GM19397 (cell line): ENCODE results near the gene LMTK3.

ENCODE experiments used
- ATAC-seq: cut with Tn5 transposase; IDR thresholded peaks from one replicate; pipeline ENCODE4 v1.9.1; 2021; ENCODE audit warnings: mild to moderate bottlenecking, moderate library complexity; ENCODE audit not compliant: unreplicated experiment

Gene LMTK3, protein sequence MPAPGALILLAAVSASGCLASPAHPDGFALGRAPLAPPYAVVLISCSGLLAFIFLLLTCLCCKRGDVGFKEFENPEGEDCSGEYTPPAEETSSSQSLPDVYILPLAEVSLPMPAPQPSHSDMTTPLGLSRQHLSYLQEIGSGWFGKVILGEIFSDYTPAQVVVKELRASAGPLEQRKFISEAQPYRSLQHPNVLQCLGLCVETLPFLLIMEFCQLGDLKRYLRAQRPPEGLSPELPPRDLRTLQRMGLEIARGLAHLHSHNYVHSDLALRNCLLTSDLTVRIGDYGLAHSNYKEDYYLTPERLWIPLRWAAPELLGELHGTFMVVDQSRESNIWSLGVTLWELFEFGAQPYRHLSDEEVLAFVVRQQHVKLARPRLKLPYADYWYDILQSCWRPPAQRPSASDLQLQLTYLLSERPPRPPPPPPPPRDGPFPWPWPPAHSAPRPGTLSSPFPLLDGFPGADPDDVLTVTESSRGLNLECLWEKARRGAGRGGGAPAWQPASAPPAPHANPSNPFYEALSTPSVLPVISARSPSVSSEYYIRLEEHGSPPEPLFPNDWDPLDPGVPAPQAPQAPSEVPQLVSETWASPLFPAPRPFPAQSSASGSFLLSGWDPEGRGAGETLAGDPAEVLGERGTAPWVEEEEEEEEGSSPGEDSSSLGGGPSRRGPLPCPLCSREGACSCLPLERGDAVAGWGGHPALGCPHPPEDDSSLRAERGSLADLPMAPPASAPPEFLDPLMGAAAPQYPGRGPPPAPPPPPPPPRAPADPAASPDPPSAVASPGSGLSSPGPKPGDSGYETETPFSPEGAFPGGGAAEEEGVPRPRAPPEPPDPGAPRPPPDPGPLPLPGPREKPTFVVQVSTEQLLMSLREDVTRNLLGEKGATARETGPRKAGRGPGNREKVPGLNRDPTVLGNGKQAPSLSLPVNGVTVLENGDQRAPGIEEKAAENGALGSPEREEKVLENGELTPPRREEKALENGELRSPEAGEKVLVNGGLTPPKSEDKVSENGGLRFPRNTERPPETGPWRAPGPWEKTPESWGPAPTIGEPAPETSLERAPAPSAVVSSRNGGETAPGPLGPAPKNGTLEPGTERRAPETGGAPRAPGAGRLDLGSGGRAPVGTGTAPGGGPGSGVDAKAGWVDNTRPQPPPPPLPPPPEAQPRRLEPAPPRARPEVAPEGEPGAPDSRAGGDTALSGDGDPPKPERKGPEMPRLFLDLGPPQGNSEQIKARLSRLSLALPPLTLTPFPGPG (N-terminal part only)

DNA sequence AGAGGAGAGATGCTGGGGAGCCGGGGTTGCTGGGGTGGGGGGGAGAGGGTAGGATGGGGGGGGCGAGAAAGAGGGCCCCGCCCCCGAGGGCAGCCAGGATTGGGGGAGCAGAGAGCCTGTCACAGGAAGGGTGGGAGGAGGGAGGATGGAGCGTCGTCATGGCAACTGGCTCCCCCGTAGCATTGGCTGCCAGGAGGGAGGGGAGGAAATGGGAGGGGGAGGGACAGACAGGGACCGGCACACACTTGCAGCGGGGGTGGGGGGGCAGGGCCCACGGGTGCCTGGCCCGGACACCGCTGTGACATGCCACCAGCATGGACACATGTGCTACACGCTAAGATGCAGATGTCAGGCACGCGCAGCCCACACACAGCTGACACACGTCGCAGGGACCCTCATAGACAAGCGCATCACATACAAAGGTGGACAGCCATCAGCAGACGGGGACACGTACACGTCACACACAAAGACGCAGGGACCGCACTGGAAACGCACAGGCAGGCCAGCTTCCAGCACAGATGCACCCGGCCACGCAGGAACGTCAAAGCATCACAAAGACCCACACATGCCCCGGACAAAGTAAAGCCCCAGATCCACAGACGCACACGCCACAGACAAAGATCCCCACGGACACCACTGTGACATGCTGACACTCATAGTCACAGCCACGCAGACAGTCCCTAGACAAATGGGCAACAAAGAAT lies at the start of gene LMTK3:
LMTK3 (minus strand) TSS at position 36 of the 704 bp plus-strand sequence. CDS start 259 bp downstream, outside the sequence.
- no peak for ATAC-seq

DNA sequence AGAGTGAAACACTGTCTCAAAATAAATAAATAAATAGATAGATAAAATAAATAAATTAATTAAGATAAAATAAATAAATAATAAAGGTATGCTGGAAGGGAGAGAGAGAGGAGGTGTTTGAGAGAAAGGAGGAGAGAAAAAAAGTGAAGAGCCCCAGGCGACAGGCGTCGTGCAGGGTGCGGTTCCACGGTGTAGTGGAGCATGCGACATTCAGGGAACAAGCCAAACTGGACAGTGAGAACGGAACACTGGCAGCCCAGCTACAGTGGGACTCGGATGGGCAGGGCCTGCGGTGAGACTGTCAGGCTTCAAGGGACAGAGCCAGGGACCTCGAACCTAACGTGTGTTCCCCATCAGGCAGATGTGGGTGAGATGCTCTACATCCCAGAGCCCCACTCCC lies 49.8 kb upstream of the LMTK3 start:
- no peak for ATAC-seq

DNA sequence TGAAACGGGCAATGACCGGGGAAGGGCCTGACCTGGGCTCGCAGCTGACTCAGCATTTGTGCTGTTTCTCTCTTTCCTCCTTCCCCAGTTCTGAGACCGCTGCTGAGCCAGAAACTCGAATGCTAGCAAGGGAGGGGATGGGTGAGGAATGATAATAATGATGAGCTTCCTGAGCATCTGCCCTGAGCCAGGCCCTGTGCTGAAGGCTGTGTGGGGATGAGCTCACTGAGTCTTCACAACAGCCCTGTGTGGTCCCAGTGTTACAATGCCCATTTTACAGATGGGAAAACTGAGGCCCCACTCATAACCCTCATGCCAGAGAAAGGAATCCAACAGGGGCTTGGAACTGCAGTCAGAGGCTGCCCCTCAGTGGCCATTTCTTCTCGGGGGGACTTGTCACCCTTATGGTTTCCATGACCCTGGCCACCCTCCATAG lies 48.5 kb upstream of the LMTK3 start:
- ATAC-seq: no peak

DNA sequence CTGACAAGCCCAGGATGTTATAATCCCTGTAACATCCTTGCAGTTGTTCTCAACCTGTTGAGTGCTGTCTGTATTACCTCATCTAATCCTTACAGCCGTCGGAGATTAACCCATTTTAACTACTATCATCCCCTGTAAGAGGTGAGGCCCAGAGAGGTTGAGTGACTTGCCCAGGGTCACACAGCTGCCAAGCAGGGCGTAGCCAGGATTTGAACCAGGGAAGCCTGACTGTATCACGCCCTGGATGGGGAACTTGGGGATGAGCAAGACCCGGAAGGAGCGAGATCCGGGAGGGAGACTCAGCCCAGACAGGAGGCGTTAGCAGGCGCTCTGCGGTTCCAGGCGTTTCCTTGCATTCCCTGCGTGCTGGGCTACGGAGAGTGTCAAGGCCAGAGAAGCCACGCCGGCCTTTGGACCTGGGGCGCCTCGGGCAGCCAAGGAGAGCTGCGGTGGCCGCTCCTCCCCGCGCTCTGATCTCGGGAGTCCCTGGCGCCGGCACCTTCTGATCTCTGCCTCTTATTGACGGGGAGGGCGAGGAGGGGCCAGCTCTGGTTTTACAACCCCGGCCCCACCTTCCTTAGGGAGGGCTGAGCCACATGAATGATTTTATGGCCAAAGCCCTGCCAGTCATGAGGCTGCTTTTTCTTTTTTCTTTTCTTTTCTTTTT lies 46.5 kb upstream of the LMTK3 start:
- ATAC-seq: no peak

DNA sequence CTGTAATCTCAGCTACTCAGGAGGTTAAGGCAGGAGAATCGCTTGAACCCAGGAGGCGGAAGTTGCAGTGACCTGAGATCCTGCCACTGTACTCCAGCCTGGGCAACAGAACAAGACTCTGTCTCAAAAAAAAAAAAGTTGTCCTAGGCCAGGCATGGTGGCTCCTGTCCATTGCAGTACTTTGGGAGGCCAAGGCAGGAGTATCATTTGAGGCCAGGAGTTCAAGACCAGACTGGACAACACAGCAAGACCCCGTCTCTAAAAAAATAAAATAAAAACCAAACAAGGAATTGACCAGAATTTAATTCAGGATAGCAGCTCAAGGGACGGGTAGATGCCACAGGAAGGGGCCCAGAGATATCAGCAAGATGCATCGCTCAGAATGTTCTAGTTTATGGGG lies 45.2 kb upstream of the LMTK3 start:
- no peak for ATAC-seq

DNA sequence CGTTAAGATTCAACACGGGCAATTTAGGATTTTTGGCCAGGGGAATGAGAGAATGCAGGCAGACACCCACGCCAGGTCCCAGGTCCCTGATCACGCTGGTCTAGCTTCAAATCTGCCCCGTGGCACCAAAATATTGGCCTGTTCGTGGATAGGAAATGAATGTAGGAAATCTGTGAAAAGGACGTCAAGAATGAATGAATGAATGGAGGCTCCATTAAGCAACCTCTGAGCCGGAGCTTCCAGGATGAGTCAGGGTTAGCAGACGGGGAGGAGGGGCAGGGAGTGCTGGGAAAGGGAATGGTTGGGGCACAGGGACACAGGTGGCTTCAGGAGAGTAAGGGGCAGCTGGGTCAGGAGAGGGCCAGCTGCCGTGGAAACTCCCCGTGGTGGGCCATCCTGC lies 44.5 kb upstream of the LMTK3 start:
- ATAC-seq: no peak

DNA sequence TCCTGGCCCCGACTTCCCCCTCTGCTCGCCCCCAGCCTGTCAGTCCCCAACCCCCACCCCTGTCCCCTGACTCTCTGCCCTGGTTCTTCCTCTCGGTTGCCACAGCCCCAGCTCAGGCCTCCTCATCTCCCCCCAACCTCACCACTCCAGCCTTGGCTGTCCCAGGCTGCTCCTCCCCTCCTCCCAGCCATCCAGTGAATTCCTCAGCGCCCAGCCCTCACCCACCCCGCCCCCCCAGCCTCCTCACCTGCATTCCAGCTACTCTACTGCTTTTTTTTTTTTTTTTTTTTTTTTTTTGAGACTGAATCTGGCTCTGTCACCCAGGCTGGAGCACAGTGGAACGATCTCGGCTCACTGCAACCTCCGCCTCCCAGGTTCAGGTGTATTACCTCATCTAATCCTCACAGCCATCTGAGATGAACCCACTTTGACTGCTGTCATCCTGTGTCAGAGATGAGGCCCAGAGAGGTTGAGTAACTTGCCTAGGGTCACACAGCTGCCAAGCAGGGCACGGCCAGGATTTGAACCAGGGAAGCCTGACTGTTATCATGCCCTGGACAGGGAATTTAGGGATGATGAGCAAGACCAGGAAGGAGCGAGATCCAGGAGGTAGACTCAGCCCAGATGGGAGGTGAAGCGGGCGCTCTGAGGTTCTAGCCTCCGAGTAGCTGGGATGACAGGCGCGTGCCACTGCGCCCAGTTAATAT lies 42.9 kb upstream of the LMTK3 start:
- ATAC-seq: no peak

DNA sequence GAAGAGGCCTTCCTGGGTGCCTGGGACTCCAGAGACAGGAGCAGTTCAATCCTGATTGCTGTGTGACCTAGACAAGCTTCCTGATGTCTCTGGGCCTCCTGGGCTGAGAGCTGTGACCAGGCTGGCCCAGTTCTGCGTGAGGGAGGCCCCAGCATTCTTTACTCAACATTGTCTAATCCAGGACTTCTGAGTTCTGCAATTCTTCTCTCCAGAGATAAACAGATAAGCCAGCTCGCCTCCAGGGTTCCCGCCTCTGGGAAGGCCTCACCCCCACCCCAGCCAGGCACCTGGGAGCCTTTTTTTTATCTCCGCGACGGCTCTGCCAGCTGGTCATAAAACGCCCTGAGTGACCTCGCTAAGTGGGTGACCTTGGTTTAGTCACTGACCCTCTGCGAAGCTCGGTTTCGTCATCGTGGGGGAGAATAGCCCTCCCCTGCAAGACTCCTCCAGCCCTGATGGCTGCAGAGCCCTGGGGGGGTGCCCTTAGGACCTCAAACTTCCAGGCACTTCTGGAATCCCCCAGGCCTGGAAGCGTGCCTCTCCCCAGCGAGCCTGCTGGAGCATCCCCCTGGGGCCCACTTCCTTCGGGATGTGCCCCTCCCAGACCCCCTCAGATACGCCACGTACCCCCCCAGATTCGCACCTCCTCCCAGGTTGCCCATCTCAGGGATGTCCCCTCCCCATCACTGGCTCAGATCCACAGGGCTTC lies 42.2 kb upstream of the LMTK3 start:
- no peak for ATAC-seq

DNA sequence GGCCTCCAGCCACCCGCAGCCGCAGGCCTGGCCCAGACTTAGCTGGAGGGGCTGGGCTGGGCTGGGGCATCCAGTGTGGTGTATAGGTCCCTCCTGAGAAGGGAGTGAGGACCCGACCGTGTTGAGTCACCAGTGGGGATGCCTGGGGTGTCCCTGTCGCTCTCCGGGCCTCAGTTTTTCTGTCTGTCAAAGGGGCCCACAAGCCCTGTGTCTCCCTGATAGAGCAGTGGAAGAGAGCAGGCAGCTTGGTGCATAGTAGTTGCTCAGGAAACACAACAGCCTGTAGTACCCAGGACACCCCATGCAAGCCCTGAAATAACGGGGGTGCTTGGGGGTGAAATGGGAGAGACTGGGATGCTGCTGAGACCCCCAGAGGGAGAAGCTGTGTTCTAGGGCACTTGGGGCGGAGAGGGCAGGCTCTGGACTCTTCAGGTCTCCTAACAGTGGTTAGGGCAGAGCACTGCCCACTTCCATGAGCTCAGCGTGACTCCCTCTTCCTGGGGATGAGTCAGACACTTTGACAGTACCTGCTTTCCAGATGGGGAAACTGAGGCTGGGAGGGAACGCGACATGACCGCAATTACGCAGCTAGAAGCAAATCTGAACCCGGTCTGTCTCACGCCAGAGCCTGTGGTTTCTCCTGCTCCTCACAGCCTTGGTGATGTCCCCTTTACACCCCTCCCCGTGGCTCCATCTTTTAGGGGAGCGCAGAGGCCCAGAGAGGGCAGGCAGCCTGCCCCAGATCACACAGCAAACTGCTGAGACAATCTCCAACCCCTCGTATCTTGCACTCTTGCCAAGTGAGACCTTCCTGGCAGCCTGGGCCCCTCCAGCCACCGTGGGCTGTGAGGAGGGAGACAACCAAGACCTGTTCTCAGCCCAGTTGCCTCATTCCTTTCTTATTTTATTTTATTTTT lies 41.0 kb upstream of the LMTK3 start:
- no peak for ATAC-seq

DNA sequence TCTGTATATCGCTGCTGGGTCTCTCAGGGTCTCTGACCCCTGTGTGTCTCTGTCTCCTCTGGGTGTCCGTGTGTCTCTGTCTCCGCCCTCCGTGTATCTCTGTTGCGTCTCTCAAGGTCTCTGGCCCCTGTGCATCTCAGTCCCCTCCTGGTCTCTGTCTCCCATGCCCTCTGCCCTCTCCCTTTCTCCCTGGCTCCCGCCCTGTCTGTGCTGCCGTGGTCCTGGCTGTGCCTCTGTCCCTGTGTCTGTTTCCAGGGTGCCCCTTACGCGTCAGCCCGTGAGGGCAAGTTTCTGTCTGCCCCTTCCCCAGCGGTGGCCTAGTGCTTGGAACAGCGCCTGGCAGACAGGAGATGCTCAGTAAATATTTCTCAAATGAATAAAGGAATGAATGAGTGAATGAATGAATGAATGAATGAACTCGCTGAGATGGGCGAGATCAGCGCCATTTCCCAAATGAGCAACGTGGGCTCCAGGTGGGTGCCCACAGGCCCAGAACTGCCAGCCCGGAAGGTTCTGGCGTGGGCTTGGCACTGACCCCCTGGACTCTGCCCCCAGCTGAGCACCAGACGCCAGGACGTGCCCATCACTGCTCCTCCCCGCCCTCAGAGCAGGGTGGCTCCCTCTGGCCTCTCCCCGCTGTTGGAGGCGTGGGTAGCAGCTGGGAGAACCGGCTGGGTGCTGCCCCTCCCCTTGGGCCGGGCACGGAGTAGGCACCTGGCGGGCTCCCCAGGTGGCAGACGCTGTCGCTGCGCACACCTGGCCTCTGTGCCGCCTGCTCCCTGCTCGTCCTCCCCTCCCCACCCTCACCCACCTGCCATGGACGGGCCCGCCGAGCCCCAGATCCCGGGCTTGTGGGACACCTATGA lies 40.0 kb upstream of the LMTK3 start, which contains the start of gene SULT2B1:
SULT2B1 (plus strand) TSS at position 736 of the 866 bp plus-strand sequence; CDS start at position 817, 81 bp downstream.
- no peak for ATAC-seq

DNA sequence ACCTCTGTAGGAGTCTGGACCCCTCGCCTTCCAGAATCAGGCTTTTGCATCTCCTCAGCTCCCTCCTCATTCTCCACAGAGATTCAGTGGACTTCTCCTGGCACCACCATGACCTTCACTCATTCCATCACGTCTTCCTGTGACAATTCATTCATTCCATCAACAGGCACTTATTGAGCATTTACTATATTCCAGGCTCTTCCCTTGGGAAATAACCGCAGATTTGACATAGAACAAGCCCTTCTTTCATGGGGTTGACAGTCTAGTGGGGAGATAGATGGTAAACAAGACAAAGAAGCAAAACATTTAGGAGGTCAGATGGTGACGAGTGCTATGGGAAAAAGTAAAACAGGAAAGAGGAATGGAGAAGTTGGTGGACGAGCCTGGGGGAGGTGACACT lies 37.7 kb upstream of the LMTK3 start:
- ATAC-seq: no peak

DNA sequence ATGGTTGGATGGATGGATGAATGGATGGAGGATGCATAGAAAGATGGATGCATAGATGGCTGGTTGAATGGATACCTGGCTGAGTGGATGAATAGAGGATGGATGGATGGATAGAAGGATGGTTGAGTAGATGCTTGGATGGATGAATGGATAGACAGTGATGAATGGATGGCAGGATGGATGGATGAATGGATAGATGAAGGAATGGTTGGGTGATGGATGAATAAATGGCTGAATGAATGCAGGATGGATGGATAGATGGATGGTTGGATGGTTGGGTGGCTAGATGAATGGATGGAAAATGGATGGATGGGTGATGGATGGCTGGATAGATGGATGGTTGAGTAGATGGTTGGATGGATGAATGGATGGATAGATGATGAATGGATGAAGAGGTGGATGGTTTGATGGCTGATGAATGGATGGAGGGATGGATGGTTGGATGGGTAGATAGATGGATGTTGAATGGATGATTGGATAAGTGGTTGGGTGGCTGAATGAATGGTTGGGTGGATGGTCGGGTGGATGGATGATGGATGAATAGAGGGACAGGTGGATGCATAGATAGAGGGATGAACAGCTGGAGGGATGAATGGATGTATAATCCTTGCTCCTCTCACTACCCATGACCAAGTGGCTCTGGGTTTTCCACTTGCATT lies 36.7 kb upstream of the LMTK3 start:
- ATAC-seq: no peak

DNA sequence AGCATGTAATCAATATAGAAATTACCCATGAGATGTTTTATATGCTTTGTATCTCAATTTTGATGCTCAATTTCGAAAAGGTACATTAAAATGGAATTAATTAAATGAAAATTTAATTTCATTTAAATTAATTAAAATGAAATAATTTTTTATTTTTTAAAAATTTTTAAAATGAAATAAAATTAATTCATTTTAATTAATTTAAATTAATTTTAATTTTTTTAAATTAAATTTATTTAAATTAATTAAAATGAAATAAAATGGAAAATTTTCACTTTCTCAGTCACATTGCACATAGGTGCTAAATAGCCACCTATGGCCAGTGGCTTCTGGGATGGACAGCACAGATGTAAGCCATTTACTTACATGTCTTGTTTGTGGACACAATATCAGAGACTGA lies 36.1 kb upstream of the LMTK3 start:
- ATAC-seq: no peak

DNA sequence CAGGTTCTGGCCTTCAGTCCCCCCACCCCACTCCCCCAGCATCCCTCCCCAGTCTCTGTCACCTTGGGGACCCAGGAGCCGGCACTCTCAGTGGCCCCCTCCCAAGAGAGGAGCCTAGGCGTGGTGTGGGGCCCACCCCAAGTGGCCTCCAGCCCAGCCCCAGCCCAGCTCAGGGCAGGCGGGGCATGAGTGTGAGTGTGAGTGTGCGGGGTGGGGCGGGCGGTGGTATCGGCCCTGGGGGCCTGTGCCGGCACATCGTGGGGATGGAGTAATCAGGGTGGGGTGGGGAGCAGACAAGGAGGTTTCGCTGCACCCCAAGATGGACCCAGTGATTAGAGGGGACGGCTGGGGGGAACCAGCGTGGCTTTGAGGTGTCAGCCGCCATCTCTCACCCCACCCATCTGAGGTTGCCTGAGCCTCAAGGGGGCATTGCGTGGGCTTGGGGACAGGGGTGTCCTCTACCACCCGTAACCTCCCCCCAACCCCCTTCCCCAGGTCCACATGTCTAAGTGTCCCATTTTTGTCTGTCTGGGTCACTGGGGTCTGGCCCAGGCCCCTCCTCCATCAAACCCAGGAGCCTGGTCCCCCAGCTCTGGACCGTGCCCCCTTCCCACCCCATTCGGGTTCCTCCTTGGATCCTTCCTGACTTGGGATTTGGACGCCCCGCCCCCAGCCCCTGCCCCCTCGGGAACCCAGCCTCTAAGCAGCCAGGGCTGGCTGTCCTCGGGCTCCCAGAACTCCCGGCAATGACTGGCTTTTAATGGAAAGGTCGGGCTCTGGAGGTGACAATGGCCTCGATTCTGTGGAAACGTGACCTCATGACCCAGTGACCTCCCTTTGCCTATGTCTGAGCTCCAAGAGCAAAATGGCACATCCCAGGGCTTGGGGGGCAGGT lies 33.5 kb upstream of the LMTK3 start:
- ATAC-seq: no peak

DNA sequence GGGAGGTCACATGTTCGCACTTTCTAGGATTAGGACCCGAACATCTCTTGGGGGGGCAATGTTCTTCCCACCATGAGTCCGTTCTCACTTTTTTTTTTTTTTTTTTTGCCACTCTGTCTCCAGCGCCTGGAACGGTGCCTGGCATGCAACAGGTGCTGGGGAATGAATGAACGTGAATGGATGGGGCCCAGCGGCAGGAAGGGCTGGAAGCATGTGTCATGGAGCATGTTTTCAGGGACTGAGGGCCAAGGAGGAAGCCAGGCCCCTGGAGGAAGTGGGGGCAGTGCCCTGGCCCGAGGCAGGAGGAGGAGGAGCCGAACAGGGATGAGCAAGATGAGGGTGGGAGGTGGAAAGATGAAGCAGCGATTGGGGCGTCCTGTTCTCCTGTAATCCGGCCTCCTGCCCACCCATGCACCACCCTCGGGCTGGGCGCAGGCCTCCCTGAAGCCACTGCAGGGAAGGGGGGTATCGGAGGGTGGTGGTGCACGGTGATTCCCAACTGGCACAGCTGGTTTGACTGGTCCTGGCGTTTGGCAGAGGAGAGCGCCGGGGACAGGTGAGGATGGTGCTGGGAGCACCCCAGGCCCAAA lies 31.6 kb upstream of the LMTK3 start:
- no peak for ATAC-seq
